ENCODE data around the gene CFAP99. TPM values are rescaled to one million over a fixed set of nuclear protein-coding genes. Genes with fewer than 3 reads are reported as not detected.

Gene CFAP99
- total RNA-seq, 1 donor from 2014 or later, result not detected

- DNase-seq (ENCODE audit: low read depth), result no peak
- TF ChIP-seq CTCF (conservative IDR thresholded peaks at IDR 0.05; ENCODE audit: low read depth, low read length), result no peak
- no peak overlapping the region for H3K4me3 ChIP-seq (ENCODE audit: low read depth, low read length)
Observed at GRCh38 chr4:2480649-2481048, 61.9 kb downstream of the CFAP99 start.

GRCh38 chr4:2482192-2482591, 63.4 kb downstream of the CFAP99 start:
- no peak overlapping the region for H3K4me3 ChIP-seq (ENCODE audit: low read depth, low read length)
- no peak for TF ChIP-seq CTCF (conservative IDR thresholded peaks at IDR 0.05; ENCODE audit: low read depth, low read length)

GRCh38 chr4:2482693-2483092, 63.9 kb downstream of the CFAP99 start:
- TF ChIP-seq CTCF (conservative IDR thresholded peaks at IDR 0.05; ENCODE audit: low read depth, low read length), result no peak
- no peak for DNase-seq (ENCODE audit: low read depth)
- H3K4me3 ChIP-seq (ENCODE audit: low read depth, low read length), result no peak overlapping the region

More at GRCh38 chr4:2482192-2482591, 63.4 kb downstream of the CFAP99 start:
- DNase-seq (ENCODE audit: low read depth), result no peak

- no peak for DNase-seq (ENCODE audit: low read depth)
- H3K4me3 ChIP-seq (ENCODE audit: low read depth, low read length), result no peak overlapping the region
- TF ChIP-seq CTCF (conservative IDR thresholded peaks at IDR 0.05; ENCODE audit: low read depth, low read length), result no peak
Observed at GRCh38 chr4:2483237-2483636, 64.5 kb downstream of the CFAP99 start.

- TF ChIP-seq CTCF (conservative IDR thresholded peaks at IDR 0.05; ENCODE audit: low read depth, low read length), result no peak
- DNase-seq (ENCODE audit: low read depth), result no peak
- no peak overlapping the region for H3K4me3 ChIP-seq (ENCODE audit: low read depth, low read length)
Observed at GRCh38 chr4:2484185-2484584, 65.4 kb downstream of the CFAP99 start.

- DNase-seq (ENCODE audit: low read depth), result no peak
- TF ChIP-seq CTCF (conservative IDR thresholded peaks at IDR 0.05; ENCODE audit: low read depth, low read length), result no peak
- H3K4me3 ChIP-seq (ENCODE audit: low read depth, low read length), result no peak overlapping the region
Observed at GRCh38 chr4:2484993-2485392, 66.2 kb downstream of the CFAP99 start.

- no peak for TF ChIP-seq CTCF (conservative IDR thresholded peaks at IDR 0.05; ENCODE audit: low read depth, low read length)
- no peak for DNase-seq (ENCODE audit: low read depth)
- no peak overlapping the region for H3K4me3 ChIP-seq (ENCODE audit: low read depth, low read length)
Observed at GRCh38 chr4:2485956-2486355, 67.2 kb downstream of the CFAP99 start.
